VCaP (cell line): ENCODE results near the gene CIB4.

ENCODE experiments used
- H3K27ac ChIP-seq: fragments of 450-650 bp; 2 replicates; pipeline ENCODE4 v1.5.1; 2017
- CTCF ChIP-seq: fragments of 450-650 bp; conservative IDR thresholded peaks from 2 replicates; pipeline ENCODE4 v1.5.1; 2017; ENCODE audit warnings: mild to moderate bottlenecking, moderate library complexity

The CIB4 gene

DNA sequence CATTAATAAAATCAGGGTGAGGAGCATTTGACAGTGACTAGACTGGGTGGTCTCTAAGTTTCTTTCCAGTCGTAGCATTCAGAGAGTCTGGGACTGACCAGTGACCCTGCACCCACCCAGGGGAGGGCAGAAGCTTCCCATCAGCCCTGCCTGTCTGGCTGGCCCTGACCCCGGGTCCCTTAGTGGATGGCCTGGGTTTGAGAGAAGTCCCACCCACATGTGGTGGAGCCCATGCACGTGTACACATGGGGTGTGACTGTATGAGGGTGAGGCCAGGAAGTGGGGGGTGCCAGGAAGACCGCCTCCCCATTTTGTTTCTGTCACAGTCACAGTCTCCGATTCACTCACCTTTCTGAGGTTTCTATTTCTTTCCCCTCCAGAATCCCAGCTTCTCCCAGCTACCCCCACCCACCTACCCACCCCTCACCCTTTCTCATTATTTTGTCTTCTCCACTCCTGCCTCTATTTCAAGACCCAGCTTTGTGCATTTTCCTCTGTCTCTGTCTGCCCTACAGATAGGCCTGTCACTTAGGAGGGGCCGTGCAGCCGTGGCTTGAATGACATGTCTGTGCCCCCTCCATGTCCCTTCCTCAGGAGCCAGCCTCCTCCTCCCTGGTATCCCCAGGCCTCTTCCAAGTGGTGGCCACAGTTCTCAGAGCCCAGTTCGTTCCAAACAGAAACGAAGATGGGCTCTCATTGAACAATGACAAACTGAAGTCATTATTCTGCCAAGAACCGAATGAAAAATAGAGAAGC is 13.6 kb downstream of the CIB4 start:
- H3K27ac ChIP-seq = no peak overlapping the region
- no peak for TF ChIP-seq CTCF

- no peak overlapping the region for H3K27ac ChIP-seq
- no peak for TF ChIP-seq CTCF
Measured at GRCh38 chr2:26626606-26627005, 14.6 kb downstream of the CIB4 start.

GRCh38 chr2:26623541-26624495 is 17.3 kb downstream of the CIB4 start:
- peak overlapping the region; percentile 62 for H3K27ac ChIP-seq
- no peak for TF ChIP-seq CTCF

DNA sequence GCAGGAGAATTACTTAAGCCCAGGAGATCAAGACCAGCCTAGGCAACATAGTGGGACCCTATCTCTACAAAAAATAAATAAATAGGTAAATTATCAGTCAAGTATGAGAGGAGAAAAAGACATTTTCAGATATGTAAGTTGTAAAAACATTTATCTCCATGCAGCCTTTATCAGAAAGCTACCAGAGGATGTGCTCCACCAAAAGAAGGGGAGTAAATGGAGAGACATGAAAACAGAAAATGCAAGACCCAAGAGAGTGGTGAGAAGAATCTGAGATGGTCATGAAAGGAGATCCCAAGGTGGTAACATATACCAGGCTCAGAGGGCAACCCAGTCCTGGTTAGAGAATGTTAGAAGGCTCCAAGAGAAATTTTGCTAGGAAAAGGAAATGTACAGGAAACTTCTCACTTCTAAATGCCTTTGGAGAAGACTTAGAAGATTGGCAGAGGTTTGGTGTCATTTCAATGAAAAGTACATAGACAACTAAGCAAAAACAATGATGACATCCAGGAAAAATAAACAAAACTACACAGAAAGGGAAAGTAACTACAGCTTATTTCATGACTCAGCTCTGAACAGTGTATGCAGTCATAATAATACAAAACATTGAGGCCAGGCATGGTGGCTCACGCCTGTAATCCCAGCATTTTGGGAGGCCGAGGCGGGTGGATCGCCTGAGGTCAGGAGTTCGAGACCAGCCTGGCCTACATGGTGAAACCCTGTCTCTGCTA is 19.5 kb downstream of the CIB4 start:
- no peak for TF ChIP-seq CTCF
- no peak overlapping the region for H3K27ac ChIP-seq

GRCh38 chr2:26620031-26620605 is 21.0 kb downstream of the CIB4 start:
- TF ChIP-seq CTCF = no peak
- no peak overlapping the region for H3K27ac ChIP-seq

DNA sequence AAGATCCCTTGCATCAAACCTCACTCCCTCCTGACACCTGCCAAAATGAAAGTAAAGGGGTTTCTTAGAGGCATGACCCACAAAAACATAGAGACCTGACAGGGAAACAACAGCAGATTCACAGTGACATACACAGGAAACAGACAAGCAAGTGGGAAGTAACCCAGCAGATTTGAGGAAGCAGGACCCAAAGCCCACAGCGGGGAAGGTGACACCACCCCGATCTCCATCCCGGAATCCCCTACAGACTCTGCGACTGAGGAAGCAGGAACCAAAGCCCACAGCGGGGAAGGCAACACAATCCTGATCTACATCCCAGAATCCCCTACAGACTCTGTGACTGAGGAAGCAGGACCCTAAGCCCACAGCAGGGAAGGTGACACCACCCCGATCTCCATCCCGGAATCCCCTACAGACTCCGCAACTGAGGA is 21.6 kb downstream of the CIB4 start:
- TF ChIP-seq CTCF = no peak

DNA sequence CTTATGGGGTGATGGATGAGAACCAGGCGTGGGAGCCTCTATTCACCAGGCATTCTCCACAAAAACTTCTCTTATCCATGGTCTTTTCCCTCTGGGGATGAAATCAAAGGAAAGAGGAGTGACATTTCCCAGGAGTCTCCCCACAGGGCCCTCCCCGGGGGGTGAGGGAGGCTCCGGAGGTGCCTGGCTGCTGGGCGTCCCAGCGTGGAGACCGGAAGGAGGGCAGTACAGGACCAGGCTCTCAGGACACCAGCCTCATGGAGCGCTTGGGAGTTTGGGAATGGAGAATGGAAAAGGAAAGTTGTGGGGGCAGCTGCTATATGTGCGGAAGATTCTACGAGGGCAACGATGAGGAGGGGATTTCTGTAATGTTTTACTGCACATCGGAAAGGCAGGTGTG is 22.1 kb downstream of the CIB4 start:
- H3K27ac ChIP-seq = no peak overlapping the region
- no peak for TF ChIP-seq CTCF

More for the DNA sequence above, 21.6 kb downstream of the CIB4 start:
- H3K27ac ChIP-seq = no peak overlapping the region
